ENCODE data around the gene HOXC10.

HOXC10 gene

GRCh38 chr12:53950789-53951576 lies 34.0 kb upstream of the HOXC10 start:
- ATAC-seq (no peak), DNase-seq (no peak)

GRCh38 chr12:53951577-53952334 lies 33.2 kb upstream of the HOXC10 start:
- ATAC-seq, result no peak
- no peak for DNase-seq

DNA sequence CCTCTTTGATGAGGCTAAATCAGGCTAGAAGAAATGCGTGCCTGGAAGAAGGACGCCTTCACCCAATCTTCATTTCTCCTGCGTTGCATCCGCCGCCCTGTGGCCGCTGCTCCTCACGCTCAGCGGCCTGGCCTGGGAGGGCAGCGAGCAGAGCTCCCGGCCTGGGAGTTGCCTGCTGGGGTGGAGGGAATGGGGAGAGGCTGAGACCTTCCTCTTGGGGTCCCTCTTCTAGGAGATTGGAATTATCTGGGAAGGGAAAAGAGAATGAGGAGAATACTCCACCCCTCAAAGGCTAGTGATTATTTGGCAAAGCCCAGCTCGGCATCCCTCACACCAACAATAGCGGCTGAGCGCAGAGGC lies 32.6 kb upstream of the HOXC10 start:
- ATAC-seq, result no peak

DNA sequence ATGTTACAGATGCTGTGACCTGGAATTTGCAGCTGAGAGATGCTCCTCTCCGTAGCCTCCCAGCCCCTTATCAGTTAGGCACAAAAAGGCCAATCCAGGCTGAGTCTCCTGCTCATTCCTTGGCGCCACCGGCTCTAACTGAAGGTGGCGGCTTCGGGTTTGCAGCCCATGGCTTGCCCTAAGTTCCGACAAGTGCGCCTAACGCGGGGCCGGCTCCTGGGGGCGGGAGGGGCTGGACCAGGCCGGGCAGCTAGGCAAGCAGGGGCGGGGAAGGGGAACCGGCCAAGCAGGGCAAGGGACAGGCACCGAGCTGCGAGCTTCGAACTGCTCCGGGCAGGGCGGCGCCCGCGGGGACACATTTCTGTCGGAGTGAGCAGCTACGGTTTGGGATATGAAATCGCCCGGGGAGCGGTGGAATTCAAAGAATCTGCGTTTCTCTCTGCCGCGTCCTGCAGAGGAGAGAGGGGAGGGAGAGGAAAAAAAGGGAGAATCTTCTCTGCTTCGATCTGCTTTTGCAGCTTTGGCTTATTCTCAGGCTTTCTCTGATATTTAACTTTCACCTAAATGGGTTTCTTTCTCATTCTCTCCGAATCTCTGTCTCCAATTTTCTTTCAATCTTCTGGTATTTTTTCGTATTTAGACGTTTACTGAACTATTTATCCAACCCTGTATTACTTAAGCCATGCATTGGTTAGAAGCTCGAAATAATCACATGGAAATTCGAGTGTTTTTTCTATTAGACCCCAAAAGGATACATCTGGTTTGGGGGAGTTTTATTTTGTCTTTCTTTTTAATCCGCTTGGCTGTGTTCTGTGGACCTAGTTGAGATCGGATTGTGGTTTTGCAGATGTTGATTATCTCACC lies 31.8 kb upstream of the HOXC10 start:
- no peak for DNase-seq
- no peak for ATAC-seq

More for the DNA sequence above, 32.6 kb upstream of the HOXC10 start:
- no peak for DNase-seq

GRCh38 chr12:53953831-53954693 lies 30.9 kb upstream of the HOXC10 start:
- DNase-seq (no peak), ATAC-seq (no peak)

DNA sequence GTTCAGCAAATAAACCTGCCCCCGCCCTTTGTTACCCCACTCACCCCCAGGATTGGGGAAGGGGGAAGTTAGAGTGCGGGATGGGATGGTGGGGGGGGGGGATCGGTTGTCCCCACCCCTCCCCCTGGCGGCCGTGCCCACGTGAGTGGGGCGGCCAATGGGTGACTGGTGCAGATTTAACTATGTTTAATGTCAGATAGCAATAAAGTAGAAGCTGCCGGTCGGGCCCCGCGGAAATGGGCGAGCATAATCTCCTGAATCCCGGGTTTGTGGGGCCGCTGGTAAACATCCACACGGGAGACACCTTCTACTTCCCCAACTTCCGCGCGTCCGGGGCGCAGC lies 30.3 kb upstream of the HOXC10 start, which contains the start of gene HOXC12:
Gene HOXC12 (plus strand): TSS at position 210 of the 342 bp plus-strand sequence. CDS start 27 bp downstream, at position 237.
- ATAC-seq, result no peak
- DNase-seq, result no peak

GRCh38 chr12:53955036-53955775 lies 29.7 kb upstream of the HOXC10 start:
- no peak for DNase-seq
- ATAC-seq, result no peak

GRCh38 chr12:53955776-53956250 lies 29.1 kb upstream of the HOXC10 start:
- no peak for DNase-seq
- no peak for ATAC-seq

GRCh38 chr12:53956251-53956887 lies 28.6 kb upstream of the HOXC10 start:
- ATAC-seq, result no peak
- DNase-seq, result no peak

- DNase-seq, result no peak
- ATAC-seq, result no peak
These were observed 27.9 kb upstream of the HOXC10 start for GRCh38 chr12:53956914-53957536.

- DNase-seq (no peak), ATAC-seq (no peak)
These were observed 26.8 kb upstream of the HOXC10 start for GRCh38 chr12:53958128-53958527.

DNA sequence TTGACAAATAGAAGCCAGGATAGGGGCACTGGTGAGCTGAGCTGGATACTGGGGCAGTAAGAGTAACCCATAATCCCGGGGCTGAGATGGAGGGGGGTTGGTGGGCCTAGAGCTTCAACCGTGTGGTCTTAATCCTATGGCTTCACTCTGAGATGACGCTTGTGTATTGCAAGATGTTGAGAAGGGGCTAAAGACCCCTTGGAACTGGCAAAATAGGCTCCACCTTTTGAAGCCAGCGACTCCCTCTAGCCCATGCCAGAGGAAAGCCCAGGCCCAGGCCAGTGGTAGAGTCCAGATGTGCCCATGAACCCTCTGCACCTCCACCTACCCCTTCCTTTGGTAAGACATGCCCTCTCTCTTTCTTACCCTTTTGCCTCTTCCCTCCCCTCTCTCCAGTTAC lies 25.6 kb upstream of the HOXC10 start:
- ATAC-seq (no peak), DNase-seq (no peak)

GRCh38 chr12:53960187-53961024 lies 24.5 kb upstream of the HOXC10 start:
- ATAC-seq (no peak), DNase-seq (no peak)

- ATAC-seq (no peak), DNase-seq (no peak)
These were observed 23.8 kb upstream of the HOXC10 start for GRCh38 chr12:53961025-53961761.

DNA sequence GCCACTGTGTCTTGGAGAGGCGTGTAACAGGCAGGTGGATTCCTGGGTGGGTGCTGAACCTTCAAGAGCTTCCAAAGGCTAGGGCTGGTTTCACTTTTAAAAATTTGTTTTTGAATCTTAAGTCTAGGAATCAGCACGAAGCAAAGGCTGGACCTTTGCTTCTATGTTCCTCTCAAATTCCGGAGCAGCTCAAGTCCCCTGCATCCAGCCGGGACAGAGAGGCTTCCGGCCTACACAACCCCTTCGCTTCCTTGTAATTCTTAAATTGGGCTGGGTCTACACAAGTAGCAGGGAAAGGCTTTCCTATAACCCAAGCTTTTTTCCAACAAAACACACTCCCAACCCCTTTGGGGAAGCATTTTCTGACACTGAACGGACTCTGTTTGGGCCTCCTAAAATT lies 21.9 kb upstream of the HOXC10 start:
- DNase-seq, result no peak
- no peak for ATAC-seq

DNA sequence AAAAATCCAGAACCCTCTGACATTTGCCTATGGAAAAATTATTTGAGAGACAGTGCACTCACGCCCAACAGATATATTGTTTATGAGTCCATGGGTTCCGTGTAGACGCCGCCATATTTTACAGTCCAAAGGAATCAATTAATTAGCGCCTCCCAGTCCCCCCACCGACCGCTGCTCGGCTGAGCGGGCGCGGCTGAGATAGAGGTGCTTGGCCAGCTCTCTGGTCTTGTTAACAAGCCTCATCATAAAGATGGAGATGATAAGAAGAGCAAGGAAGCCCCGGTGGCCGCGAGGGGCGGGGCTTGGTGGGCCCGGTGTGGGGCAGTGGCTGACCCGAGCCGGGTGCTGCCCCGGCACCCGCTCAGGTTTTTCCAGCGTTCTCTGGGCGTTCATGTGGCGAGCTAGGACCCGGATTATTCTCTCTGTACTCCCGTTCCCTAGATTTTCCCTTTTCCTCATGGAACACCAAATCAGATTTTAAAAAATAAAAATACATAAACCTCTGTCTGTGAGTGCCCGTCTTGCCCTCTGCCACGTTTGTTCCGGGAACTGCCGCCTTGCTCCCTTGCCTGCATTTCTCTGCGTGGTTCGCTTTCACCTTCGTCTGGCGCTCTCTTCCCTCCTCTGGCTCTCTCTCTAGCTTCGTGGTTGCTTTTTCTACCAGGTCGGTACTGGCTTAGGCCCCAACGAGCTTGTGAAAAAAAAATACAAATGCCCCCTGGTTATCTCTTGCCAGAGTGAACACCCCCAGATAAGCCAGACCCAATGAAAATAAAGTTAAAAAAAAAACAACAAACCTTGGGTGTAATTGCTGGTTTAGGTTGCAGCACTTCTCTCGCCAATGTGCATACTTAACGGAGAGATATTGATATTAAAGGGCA lies 21.3 kb upstream of the HOXC10 start:
- ATAC-seq (no peak), DNase-seq (no peak)

DNA sequence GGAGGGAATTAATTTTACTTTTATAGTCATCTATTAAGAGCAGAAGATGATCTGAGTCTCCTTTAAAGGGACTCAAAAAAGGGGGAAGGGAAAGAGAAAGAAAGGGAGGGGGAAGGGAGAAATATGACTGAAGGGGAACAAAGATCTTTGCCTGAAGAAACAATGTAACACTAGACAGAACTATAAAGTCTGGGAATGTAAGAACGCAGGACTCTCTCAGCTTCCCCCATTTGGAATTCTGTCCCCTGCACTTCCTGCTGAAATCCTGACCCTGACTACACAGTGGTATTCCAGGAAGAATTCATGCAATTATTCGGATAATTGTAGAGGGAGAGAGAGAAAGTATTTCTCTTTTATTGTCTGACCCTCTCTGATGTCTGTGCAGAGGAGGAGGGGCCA lies 20.6 kb upstream of the HOXC10 start:
- no peak for ATAC-seq
- no peak for DNase-seq
